MG63 (cell line): ENCODE measurements around the gene GOLGA8H. TPM values are rescaled to one million over a fixed set of nuclear protein-coding genes. Genes with fewer than 3 reads are reported as not detected.
"Not testable (repeated sequence)": the region's sequence is repeated elsewhere in the genome, so short reads cannot be mapped to it uniquely, and the experiment has no call there.

Experiments
- DNase-seq: peaks from one replicate; pipeline ENCODE4 v3.0.0-alpha.2; 2020
- H3K27me3 ChIP-seq: fragments of 250-450 bp; sonication (Bioruptor Pico); 2 replicates; pipeline ENCODE4 v1.5.1; 2020; ENCODE audit warnings: mild to moderate bottlenecking, moderate library complexity
- H3K36me3 ChIP-seq: fragments of 250-450 bp; sonication (Bioruptor Pico); 2 replicates; pipeline ENCODE4 v1.5.1; 2020; ENCODE audit warnings: mild to moderate bottlenecking, moderate library complexity
- H3K4me3 ChIP-seq: fragments of 250-450 bp; sonication (Bioruptor Pico); 2 replicates; pipeline ENCODE4 v1.5.1; 2020; ENCODE audit warnings: mild to moderate bottlenecking, moderate library complexity
- H3K9me3 ChIP-seq: fragments of 250-450 bp; sonication (Bioruptor Pico); 2 replicates; pipeline ENCODE4 v1.5.1; 2020; ENCODE audit warnings: mild to moderate bottlenecking, moderate library complexity
- total RNA-seq: library from RNA; depleted of rRNA; stranded (reverse); fragments of >200 nt; shearing (Covaris generic); gene quantifications from 2 replicates; pipeline ENCODE4 v1.2.3, GENCODE V29; 2014; ENCODE audit warnings: low replicate concordance; rRNA removed

GOLGA8H gene, protein sequence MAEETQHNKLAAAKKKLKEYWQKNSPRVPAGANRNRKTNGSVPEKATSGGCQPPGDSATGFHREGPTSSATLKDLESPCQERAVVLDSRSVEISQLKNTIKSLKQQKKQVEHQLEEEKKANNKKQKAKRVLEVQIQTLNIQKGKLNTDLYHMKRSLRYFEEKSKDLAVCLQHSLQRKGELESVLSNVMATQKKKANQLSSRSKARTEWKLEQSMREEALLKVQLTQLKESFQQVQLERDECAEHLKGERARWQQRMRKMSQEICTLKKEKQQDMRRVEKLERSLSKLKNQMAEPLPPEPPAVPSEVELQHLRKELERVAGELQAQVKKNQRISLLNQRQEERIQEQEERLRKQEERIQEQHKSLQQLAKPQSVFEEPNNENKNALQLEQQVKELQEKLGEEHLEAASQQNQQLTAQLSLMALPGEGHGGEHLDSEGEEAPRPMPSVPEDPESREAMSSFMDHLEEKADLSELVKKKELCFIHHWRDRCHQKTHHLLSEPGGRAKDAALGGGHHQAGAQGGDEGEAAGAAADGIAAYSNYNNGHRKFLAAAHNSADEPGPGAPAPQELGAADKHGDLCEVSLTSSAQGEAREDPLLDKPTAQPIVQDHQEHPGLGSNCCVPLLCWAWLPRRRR
- 0.13 TPM in 1 of 2 replicates, not detected in the other for total RNA-seq

DNA sequence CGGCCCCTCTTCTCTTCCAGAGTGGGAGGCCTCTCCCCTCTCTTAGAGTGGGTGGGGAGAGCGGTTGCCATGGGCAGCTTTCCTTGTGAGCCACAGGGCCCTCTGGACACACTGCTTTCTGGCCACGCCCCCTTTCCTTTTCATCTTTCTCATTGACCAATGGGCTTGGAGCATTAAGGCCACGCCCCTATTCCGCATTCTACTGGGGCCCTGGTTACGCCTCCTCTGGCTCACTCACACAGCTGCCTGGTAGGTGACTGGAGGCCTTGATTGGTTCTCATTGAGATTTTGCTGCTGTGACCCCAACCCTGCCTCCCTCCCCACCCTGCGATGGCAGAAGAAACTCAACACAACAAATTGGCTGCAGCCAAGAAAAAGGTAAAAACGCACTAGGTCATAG is at the start of gene GOLGA8H:
Gene GOLGA8H (plus strand): TSS at position 233 of the 400 bp plus-strand sequence. CDS start 98 bp downstream, at position 331.
- H3K4me3 ChIP-seq, H3K27me3 ChIP-seq, H3K9me3 ChIP-seq, DNase-seq, H3K36me3 ChIP-seq: not testable (repeated sequence)

DNA sequence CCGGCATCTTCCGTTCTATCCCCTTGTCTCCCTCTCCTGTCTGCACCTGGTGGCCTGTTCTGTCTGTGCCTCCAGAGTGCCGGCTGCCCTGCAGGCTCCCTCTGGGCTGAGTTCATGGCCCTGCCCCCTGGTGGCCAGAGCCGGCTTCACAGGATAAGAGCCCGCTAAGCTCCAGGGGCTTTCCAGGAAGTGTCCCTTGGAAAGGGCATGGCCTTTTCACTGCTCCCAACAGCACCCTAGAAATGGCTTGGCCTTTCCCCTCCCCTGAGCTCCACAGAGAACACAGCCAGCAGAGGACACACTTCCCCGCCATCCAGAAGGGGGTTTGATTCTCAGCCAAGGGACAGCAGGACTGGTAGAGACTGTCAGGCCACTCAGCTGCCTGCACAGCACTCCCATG is 36.9 kb upstream of the GOLGA8H start:
- H3K36me3 ChIP-seq, H3K27me3 ChIP-seq, H3K9me3 ChIP-seq, H3K4me3 ChIP-seq: not testable (repeated sequence)
- DNase-seq: peak; percentile 17

GRCh38 chr15:30573012-30573491 is 30.8 kb upstream of the GOLGA8H start:
- not testable (repeated sequence) for H3K9me3 ChIP-seq, H3K36me3 ChIP-seq, H3K4me3 ChIP-seq, H3K27me3 ChIP-seq, DNase-seq

- not testable (repeated sequence) for H3K36me3 ChIP-seq, H3K9me3 ChIP-seq, DNase-seq
Observed at GRCh38 chr15:30579394-30579970, 24.3 kb upstream of the GOLGA8H start.

DNA sequence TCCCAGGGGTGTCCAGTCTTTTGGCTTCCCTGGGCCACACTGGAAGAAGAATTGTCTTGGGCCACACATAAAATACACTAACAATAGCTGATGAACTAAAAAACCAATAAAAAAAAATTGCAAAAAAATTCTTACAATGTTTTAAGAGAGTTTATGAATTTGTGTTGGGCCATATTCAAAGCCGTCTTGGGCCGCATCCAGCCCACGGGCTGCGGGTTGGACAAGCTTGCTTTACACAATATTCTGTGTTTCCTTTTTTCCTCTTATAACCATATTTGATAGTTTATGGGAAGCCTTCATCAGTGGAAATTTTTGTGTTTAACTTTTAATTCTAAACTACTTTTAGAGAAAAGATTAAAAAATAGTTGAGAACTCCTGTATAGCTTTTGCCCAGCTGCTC is 23.1 kb upstream of the GOLGA8H start:
- not testable (repeated sequence) for DNase-seq, H3K4me3 ChIP-seq, H3K36me3 ChIP-seq, H3K27me3 ChIP-seq, H3K9me3 ChIP-seq

More at GRCh38 chr15:30579394-30579970, 24.3 kb upstream of the GOLGA8H start:
- H3K27me3 ChIP-seq, H3K4me3 ChIP-seq: not testable (repeated sequence)

DNA sequence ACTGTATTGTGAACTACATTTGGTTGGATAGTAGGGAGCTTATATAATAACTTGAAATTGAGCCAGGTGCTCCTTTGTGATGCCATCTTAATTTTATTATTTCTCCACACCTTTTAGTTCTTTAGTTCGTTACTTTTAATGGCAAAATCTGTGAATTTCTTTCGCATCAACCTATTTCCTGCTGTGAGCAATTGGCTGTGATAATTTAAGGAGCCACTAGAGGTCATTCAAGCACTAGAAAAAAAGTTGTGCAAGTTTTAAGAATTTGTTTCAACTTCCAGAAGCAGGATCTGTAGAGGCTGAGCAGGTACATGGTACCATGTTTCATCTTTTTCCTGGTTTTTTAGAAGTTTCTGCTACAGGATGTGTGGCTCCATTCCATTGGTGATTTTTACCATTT is 4.9 kb upstream of the GOLGA8H start:
- not testable (repeated sequence) for H3K27me3 ChIP-seq, H3K9me3 ChIP-seq, H3K36me3 ChIP-seq, H3K4me3 ChIP-seq, DNase-seq

- not testable (repeated sequence) for H3K9me3 ChIP-seq, H3K4me3 ChIP-seq, H3K36me3 ChIP-seq, H3K27me3 ChIP-seq, DNase-seq
Observed at GRCh38 chr15:30612271-30612670, 8.4 kb downstream of the GOLGA8H start.

DNA sequence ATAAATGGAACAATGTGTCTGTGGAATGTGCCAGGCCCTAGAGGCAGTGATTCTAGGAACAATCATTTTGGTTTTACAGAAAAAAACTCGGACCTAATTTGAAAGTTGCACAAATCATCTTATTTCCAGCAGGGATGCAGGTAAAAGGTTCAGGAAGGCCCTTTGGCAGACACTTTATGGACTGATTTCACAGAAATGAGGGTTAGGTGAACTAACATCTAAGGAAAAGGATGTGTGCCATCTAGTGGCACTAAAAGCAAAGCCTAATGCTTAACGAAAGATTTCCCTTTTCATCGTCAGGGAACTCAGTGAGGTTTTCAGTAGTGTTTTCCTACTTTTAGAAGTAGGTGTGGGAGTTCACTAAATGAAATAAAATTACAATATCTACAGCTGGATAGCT is 17.5 kb downstream of the GOLGA8H start:
- H3K9me3 ChIP-seq, H3K27me3 ChIP-seq, H3K4me3 ChIP-seq, DNase-seq, H3K36me3 ChIP-seq: not testable (repeated sequence)

DNA sequence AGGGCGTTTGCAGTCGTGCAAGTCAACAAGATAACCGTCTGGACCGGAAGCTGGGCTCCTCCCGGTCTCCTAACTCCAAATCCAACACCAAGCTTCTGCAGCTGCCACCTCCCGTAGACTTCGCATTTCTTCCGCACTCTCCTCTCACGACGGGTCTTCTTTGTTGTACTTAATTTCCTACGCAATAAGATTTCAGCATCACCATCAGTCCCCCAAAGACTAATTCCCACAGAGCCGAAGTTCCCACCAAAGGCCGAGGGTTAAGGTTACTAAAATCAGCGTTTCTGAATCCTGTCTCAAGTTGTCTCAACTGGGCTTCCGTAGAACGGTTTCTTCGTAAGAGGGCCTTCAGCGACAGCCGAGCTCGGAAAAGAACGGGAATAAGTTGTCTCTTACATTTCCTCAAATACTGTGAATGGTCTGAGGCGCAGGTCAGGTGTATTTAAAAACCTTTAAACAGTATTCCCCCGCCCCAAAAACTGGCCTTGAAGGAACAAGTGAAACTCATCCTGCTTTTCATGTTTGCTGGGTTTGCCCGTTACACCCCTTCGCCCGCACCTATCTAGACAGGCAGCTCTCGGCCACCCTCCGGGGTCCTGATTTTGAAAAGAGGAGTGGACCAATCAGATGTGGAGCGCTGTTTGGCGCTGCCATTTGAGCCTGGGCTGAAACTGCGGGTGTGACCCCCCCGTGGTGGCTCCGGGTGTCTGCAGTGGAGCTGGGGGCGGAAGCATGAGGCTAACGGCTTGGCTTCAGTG is 21.8 kb downstream of the GOLGA8H start, which contains the start of gene ARHGAP11B:
Gene ARHGAP11B (plus strand): TSS at position 693 of the 758 bp plus-strand sequence.
- H3K27me3 ChIP-seq, H3K9me3 ChIP-seq, H3K36me3 ChIP-seq: not testable (repeated sequence)
- peak; percentile 96 for DNase-seq
- H3K4me3 ChIP-seq: peak within 1 kb of the TSS; percentile 85

- not testable (repeated sequence) for DNase-seq, H3K9me3 ChIP-seq, H3K36me3 ChIP-seq, H3K27me3 ChIP-seq
- H3K4me3 ChIP-seq: peak overlapping the region; percentile 85
Observed at GRCh38 chr15:30626194-30626565, 22.4 kb downstream of the GOLGA8H start.

- not testable (repeated sequence) for H3K9me3 ChIP-seq, H3K27me3 ChIP-seq, H3K36me3 ChIP-seq
- peak; percentile 22 for DNase-seq
- H3K4me3 ChIP-seq: peak overlapping the region; percentile 85
Observed at GRCh38 chr15:30626632-30627031, 22.8 kb downstream of the GOLGA8H start.

- H3K36me3 ChIP-seq: peaks cover 67% of the 10 kb centered on the region
- no peaks in the 10 kb centered on the region for H3K27me3 ChIP-seq
- no peak overlapping the region for H3K4me3 ChIP-seq
- H3K9me3 ChIP-seq: no peaks in the 10 kb centered on the region
- DNase-seq: no peak
Observed at GRCh38 chr15:30650012-30650929, 46.4 kb downstream of the GOLGA8H start.

GRCh38 chr15:30661154-30661553 is 57.3 kb downstream of the GOLGA8H start:
- peaks cover 56% of the 10 kb centered on the region for H3K36me3 ChIP-seq
- not testable (repeated sequence) for H3K9me3 ChIP-seq, H3K27me3 ChIP-seq, H3K4me3 ChIP-seq, DNase-seq
